HepG2 (cell line): Measurements from ENCODE around the gene APOL5. TPM values are rescaled to one million over a fixed set of nuclear protein-coding genes. Genes with fewer than 3 reads are reported as not detected.

ENCODE experiments used
- ATAC-seq: fragments of 200-7000 bp; cut with Tn5 transposase; 3 replicates; pipeline ENCODE4 v1.9.1; 2020; ENCODE audit warnings: mild to moderate bottlenecking, moderate library complexity
- BruUV-seq: library from RNA; stranded (reverse); fragments of 400-500 nt; replicated peaks from 2 replicates; lab custom pipeline; 2021; lab: Mats Ljungman, UMichigan
- CTCF ChIA-PET: fragments of 300-600 bp; formaldehyde crosslinking; extraction: SDS; loops from one replicate; lab custom pipeline; 2021; ENCODE audit warnings: low total read pairs, inconsistent platforms, low intra/inter-chr PET ratio; lab: Yijun Ruan, JAX
- POLR2A ChIA-PET: fragments of 350-600 bp; sonication (Branson Sonifier 250); formaldehyde crosslinking; loops from one replicate; lab custom pipeline; 2020; ENCODE audit warnings: antibody characterized with exemption, inconsistent platforms; lab: Yijun Ruan, JAX
- DNase-seq: peaks from one replicate; pipeline ENCODE4 v3.0.0-alpha.2; 2015; ENCODE audit warnings: low spot score
- FAIRE-seq: peaks from 3 replicates; lab custom pipeline; 2011; peaks lifted over from hg19 to GRCh38; lab: Jason Lieb, UNC
- H2AFZ ChIP-seq: one replicate; pipeline ENCODE4 v1.6.1; 2011; ENCODE audit warnings: low read length, inconsistent platforms
- H3K27ac ChIP-seq: fragments of 300-600 bp; 3 replicates; pipeline ENCODE4 v1.8.0; 2011; ENCODE audit warnings: mixed run types, mild to moderate bottlenecking, mixed read lengths, low read length, inconsistent platforms; ENCODE audit not compliant: insufficient read depth; ENCODE audit errors: extremely low read length
- H3K27me3 ChIP-seq, 2 experiments: fragments of 200-600 bp in 1 of 2; 2 replicates in 1 of 2; 3 replicates in 1 of 2; pipeline versions ENCODE4 v1.6.0 to v1.8.0; 2011; ENCODE audit warnings: low read length in 2 of 2, mild to moderate bottlenecking in 2 of 2, moderate library complexity in 2 of 2, inconsistent platforms in 1 of 2; ENCODE audit not compliant: insufficient read depth in 2 of 2, control insufficient read depth in 1 of 2
- H3K36me3 ChIP-seq, 2 experiments: fragments of 200-600 bp in 1 of 2; replicated peaks in 1 of 2; 2 replicates in 1 of 2; 3 replicates in 1 of 2; pipeline versions ENCODE4 v1.5.1 to v1.8.0; 2011; ENCODE audit warnings: low read length in 2 of 2, inconsistent platforms in 1 of 2; ENCODE audit not compliant: insufficient read depth in 2 of 2, control insufficient read depth in 1 of 2
- H3K4me1 ChIP-seq: 2 replicates; pipeline ENCODE4 v1.5.1; 2012; ENCODE audit warnings: low read length, inconsistent platforms; ENCODE audit not compliant: insufficient read depth
- H3K4me2 ChIP-seq: 2 replicates; pipeline ENCODE4 v1.6.0; 2011; ENCODE audit warnings: low read depth, low read length, inconsistent platforms
- H3K4me3 ChIP-seq, 3 experiments: fragments of 200-600 bp in 1 of 3; sonication (generic), shearing (Covaris generic) in 1 of 3; replicated peaks in 1 of 3; 2 replicates each; pipeline ENCODE4 v1.5.1; 2011 to 2016; ENCODE audit warnings: low read length in 3 of 3, inconsistent platforms in 2 of 3, low read depth in 2 of 3, mild to moderate bottlenecking in 2 of 3, control low read depth in 1 of 3, mixed read lengths in 1 of 3; ENCODE audit not compliant: insufficient read depth in 1 of 3
- H3K79me2 ChIP-seq: one replicate; pipeline ENCODE4 v1.6.1; 2011; ENCODE audit warnings: low read length, inconsistent platforms; ENCODE audit not compliant: insufficient read depth
- H3K9ac ChIP-seq: 2 replicates; pipeline ENCODE4 v1.6.0; 2011; ENCODE audit warnings: mild to moderate bottlenecking, low read depth, low read length, inconsistent platforms; ENCODE audit not compliant: insufficient read depth
- H3K9me3 ChIP-seq: 2 replicates; pipeline ENCODE4 v1.5.1; 2012; ENCODE audit warnings: mild to moderate bottlenecking, low read length
- H4K20me1 ChIP-seq: 2 replicates; pipeline ENCODE4 v1.6.0; 2011; ENCODE audit warnings: inconsistent platforms, mild to moderate bottlenecking, low read length, moderate library complexity; ENCODE audit not compliant: insufficient read depth
- DDIT3 ChIP-seq: sonication (generic); formaldehyde crosslinking; IDR thresholded peaks from 2 replicates; pipeline ENCODE4 v1.4.0; 2020; ENCODE audit warnings: mild to moderate bottlenecking, missing genetic modification reagents
- DNMT1 ChIP-seq: sonication (generic); formaldehyde crosslinking; IDR thresholded peaks from 2 replicates; pipeline ENCODE4 v1.5.1; 2020; ENCODE audit warnings: mild to moderate bottlenecking, missing genetic modification reagents
- FOSL2 ChIP-seq: sonication (generic); formaldehyde crosslinking; IDR thresholded peaks from 2 replicates; pipeline ENCODE4 v1.4.0; 2020; ENCODE audit warnings: missing genetic modification reagents
- SP1 ChIP-seq, 2 experiments: fragments of 450-650 bp in 1 of 2; sonication (generic) in 1 of 2; formaldehyde crosslinking in 1 of 2; IDR thresholded peaks; 2 replicates each; pipeline versions ENCODE4 v1.4.0 to v1.6.1; 2016 to 2020; ENCODE audit warnings: missing genetic modification reagents in 1 of 2
- TEAD2 ChIP-seq: sonication (generic); formaldehyde crosslinking; IDR thresholded peaks from 2 replicates; pipeline ENCODE4 v1.9.0; 2021; ENCODE audit warnings: missing genetic modification reagents
- ZEB1 ChIP-seq: IDR thresholded peaks from 2 replicates; pipeline ENCODE4 v1.6.1; 2012; ENCODE audit warnings: mild to moderate bottlenecking, low read depth, inconsistent platforms; ENCODE audit not compliant: insufficient replicate concordance
- ZGPAT ChIP-seq: IDR thresholded peaks from 2 replicates; pipeline ENCODE4 v1.6.1; 2016; ENCODE audit warnings: mild to moderate bottlenecking
- ZNF263 ChIP-seq: sonication (generic); formaldehyde crosslinking; IDR thresholded peaks from 2 replicates; pipeline ENCODE4 v1.4.0; 2020; ENCODE audit warnings: missing genetic modification reagents
- ZNF407 ChIP-seq: sonication (generic); formaldehyde crosslinking; IDR thresholded peaks from one replicate; pipeline ENCODE4 v1.5.1; 2020; ENCODE audit warnings: mild to moderate bottlenecking, missing genetic modification reagents; ENCODE audit errors: not compliant biosample characterization
- ZNF556 ChIP-seq: sonication (generic); formaldehyde crosslinking; IDR thresholded peaks from 2 replicates; pipeline ENCODE4 v1.4.0; 2020; ENCODE audit warnings: mild to moderate bottlenecking, missing genetic modification reagents, borderline replicate concordance
- ZNF691 ChIP-seq: sonication (generic); formaldehyde crosslinking; IDR thresholded peaks from 2 replicates; pipeline ENCODE4 v1.4.0; 2020; ENCODE audit warnings: missing genetic modification reagents, low read depth, mild to moderate bottlenecking, borderline replicate concordance
- ZNF816 ChIP-seq: sonication (generic); formaldehyde crosslinking; IDR thresholded peaks from 2 replicates; pipeline ENCODE4 v1.8.0; 2022; ENCODE audit warnings: missing genetic modification reagents, mild to moderate bottlenecking, borderline replicate concordance
- WGBS: methylation state at CpG from one replicate; pipeline ENCODE4 v1.1.6; 2017; ENCODE audit warnings: low lambda C conversion rate; 5-methylcytosine and 5-hydroxymethylcytosine counted together
- in situ Hi-C: cut with HindIII; loops from 2 replicates; pipeline ENCODE4 v1.10.0; 2017; ENCODE audit warnings: low pct_unique_long_range_greater_than_20kb; ENCODE audit not compliant: extremely low pct_ligation_motif_present
- intact Hi-C: fragments of 100-400 bp; cut with micrococcal nuclease; formaldehyde crosslinking; loops from one replicate; pipeline ENCODE4 v1.10.0; 2022; ENCODE audit not compliant: unreplicated experiment
- polyA plus RNA-seq, 8 experiments: library from polyadenylated mRNA; depleted of rRNA in 3 of 8; stranded (reverse) in 7 of 8; unstranded in 1 of 8; fragments of >200 nt; fragmentation: Illumina TruSeq in 4 of 8; extraction: Trizol in 4 of 8; gene quantifications; 2 replicates each; pipeline versions ENCODE4 v1.2.1 to v1.2.3, GENCODE V29; 2011 to 2016; ENCODE audit warnings: low read depth in 4 of 8, missing spikeins in 1 of 8, mixed read lengths in 1 of 8; ENCODE audit not compliant: insufficient read depth in 1 of 8
- total RNA-seq, 5 experiments: library from RNA; depleted of rRNA; stranded (reverse); fragments of >200 nt; fragmentation: Illumina TruSeq; extraction: Trizol; gene quantifications; 2 replicates each; pipeline ENCODE4 v1.2.3, GENCODE V29; 2016; ENCODE audit warnings: low read depth in 1 of 5
- TF ChIP-seq, protein P1 (sequence below): sonication (generic); formaldehyde crosslinking; IDR thresholded peaks from 2 replicates; pipeline ENCODE4 v1.8.1; 2023; ENCODE audit warnings: mild to moderate bottlenecking, moderate library complexity, missing genetic modification reagents

Gene APOL5
- total and polyA plus RNA-seq, 2 of the 13 experiments (the other 11 are each of a cell fraction or from before 2014, with no cell fraction given): not detected

GRCh38 chr22:35725521-35725920, 7.8 kb downstream of the APOL5 start:
- Histone ChIP-seq H4K20me1 (no peaks in the 10 kb centered on the region), H3K36me3 (no peaks in the 10 kb centered on the region), H3K79me2 (no peaks in the 10 kb centered on the region), H2AFZ (no peak overlapping the region), H3K4me2 (no peak overlapping the region; the same call in 1 of the 2 replicates), H3K27me3 (no peaks in the 10 kb centered on the region), H3K4me1 (no peaks in the 10 kb centered on the region), H3K9me3 (no peaks in the 10 kb centered on the region), H3K4me3 (no peak overlapping the region), H3K27ac (no peak overlapping the region), H3K9ac (no peak overlapping the region)
- intact Hi-C loops: no loop called here
- CTCF ChIA-PET: no interaction called here
- no TSS peak for BruUV-seq
- WGBS: 75% methylated on average over 11 of the region's 11 CpGs
- POLR2A ChIA-PET: no interaction called here
- in situ Hi-C loops: loop anchor here (25.0 kb wide), 2 partner anchors 288 to 387 kb away; no protein-coding TSS in a partner anchor
- ATAC-seq: no peak
- no peak for DNase-seq
- no peak for FAIRE-seq
- no peak for TF ChIP-seq ZEB1
- TF ChIP-seq TEAD2 (CRISPR knock-in tag): no peak
- no peak for TF ChIP-seq ZGPAT
- no peak for TF ChIP-seq SP1 (IDR thresholded peaks at IDR 0.05)
- no peak for TF ChIP-seq SP1 (CRISPR knock-in tag; IDR thresholded peaks at IDR 0.05)
- no peak for TF ChIP-seq FOSL2
- no peak for TF ChIP-seq DNMT1 (CRISPR knock-in tag)
- TF ChIP-seq ZNF407 (CRISPR knock-in tag): no peak
- TF ChIP-seq, protein P1, sequence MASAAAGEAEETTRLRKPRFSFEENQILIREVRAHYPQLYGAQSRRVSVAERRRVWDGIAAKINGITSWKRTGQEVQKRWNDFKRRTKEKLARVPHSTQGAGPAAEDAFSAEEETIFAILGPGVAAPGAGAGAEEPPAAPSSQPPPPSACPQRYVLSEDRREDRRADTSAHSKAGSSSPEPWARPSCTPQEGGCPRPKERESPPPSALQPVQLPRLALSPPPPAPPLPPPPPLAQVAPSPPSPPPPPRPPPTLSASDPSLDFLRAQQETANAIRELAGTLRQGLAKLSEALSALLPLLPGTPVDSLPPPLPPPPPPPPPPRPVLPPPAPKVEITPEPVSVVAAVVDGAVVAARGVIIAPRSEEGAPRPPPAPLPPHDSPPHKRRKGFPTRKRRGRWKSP (CRISPR knock-in tag): no peak
- TF ChIP-seq ZNF691 (CRISPR knock-in tag): no peak
- no peak for TF ChIP-seq ZNF816
- no peak for TF ChIP-seq ZNF556 (CRISPR knock-in tag)
- no peak for TF ChIP-seq ZNF263
- no peak for TF ChIP-seq DDIT3 (CRISPR knock-in tag)
